Suppressor macrophage treated with lipopolysaccharide for 1 hour (primary cell): Measurements from ENCODE around the gene NGF.

Source experiments
- DNase-seq, 3 donors: peaks; one replicate each; pipeline ENCODE4 v3.0.0-alpha.2; 2020 to 2022

The NGF gene

DNA sequence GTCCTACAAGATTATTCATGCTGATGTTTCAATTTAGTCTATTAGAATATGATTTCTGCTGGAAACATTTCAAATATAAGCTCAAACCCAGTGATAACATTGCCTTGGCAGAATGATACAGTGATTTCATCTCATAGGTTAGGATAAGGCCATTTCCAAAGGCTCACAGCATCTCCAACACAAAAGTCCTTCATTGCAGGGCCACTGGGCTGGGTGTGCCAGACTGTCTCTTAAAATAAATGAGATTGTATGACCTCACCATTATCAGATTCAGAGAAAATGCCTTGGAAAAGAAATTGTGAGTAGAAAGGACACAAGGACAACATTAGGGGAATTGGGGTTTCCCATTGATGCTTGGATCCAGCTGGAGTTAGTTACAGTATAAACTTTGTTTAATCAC, 30.4 kb downstream of the NGF start:
- no peak for DNase-seq

DNA sequence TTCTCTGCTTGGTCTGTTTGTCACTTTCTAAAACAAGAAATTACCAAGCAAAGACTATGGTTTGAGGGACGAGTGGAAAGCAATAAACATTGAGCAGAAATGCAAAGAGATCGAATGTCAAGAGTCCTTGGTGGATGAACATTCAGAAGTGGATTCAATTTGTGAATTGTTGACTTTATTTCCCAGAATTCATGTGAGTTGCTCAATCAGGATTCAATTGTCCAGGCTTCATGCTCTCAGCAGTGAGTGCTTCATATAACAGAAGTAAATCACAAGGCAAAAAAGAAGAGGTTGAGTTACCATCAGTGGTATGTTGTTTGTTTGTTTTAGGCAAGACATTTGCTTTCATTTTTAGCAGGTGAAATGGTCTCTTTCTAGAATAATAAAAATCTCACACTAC, 31.9 kb downstream of the NGF start:
- no peak for DNase-seq

DNA sequence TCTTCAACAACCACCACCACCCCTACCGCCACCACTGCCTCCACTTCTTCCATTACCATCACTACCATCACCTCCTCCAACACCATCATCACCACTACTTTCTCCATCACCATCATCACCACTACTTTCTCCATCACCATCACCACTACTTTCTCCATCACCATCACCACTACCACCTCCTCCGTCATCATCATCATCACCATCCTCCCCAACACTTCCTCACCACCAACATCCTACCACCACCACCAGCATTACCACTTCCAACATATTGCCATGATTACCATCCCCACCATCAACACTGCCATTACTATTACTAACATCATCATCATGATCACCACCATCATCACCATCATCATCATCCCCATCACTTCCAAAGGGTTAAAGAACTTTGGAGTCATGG, 34.7 kb downstream of the NGF start:
- no peak for DNase-seq

DNA sequence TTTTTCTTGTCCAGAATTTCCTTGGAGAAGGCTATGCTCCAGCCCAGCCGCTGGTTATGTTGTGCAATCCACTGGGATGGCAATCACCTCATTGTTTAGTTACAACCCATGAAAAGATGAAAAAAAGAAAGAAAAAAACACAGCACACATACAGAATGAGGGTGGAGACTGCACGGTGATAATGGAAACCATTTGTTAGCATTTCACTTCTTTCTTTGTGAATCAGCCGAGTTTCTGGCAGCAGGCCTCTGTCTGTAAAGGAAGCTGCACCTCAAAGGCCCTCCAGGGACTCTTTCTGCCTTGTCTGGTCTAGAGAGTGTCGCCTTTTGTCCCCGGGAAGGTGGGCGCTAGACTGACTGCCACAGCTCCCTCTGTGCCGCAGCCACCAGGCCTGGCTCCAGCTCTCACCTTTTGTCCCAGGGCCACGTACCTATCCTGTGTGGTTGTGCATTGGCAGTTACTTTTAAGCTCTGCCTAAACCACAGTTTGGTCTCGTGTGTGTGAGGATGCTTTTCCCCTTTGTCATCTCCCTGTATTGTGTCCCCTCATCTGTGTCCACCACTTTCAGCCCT, 35.6 kb downstream of the NGF start:
- DNase-seq, result no peak

DNA sequence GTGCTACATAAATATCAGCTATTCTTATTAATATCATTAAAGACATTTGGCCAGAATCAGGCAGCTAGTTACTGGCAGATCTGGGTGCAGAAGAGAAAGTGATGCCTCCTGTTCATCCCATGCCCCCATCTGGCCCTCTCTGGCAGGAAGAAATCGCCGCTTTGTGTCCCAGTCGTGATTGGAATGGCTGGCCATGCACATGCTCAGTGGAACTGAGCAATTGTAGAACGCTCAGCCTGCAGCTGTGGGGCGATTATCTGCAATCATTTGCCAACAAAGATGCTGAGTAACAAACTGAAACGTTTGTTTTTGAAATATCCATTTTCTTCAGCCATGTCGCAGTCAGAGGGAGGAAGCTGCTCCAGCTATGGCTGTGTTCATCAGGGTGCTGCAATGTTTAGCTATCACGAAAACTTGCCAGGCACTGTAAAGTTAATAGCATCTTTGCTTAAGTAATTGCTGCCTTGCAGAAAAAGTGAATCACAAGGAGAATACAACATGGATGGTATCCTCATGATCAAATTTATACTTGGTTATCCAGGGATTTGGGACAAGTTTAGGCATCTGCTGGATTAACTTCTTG, 36.5 kb downstream of the NGF start:
- no peak for DNase-seq

DNA sequence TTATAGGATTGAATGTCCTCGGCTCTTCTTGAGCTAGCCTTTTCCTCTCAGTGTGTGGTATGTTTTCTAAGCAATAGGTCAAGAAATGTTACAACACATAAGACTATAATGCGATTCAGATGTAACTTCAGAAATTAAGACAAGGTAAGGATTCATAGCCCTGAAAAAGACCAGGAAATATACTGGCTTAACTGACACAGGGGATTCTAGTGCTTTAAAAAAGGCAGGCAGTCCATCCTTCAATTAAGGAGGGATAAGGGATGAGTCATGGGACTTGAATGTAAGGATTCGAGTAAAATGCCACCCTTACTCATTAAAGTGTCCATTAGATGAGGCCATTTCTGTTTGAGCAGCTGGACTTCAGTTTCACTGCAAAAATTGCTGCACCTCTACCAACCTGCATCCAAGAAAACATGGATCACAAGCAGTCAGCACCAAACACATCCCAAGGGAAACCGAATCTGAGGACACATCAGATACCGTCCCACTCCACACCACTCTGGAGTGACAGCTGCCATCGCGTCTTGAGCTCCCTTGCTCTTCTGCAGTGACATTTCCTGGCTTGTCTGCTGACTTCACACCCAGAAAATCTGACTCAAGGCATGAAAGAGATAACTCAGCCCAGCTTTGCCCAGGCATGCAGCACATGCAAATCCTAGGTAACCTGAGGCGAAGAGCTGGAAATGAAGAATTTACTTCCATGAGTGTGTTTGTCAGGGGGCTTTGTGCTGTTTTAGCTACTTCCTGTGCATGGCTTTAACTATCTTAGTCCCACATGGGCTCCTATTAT, 37.8 kb downstream of the NGF start:
- DNase-seq, result no peak

DNA sequence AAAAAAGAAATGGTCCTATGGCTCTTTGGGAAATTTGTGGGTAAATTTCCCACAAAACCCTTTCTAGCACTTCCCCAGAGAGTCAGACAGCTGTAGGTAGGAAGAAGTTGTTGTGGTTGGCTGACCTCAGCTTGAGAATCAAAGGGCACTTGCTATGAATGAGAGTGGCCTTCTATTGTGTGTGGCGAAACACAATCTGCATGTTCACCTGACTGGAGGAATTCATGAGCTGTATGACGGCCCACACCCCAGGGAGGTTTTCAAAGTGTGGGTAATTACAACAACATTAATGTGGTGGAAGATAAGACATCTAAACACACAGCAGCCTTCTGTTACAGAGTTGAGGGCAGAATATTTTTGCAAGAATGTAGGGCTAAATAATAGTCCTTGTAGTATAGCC, 38.8 kb downstream of the NGF start:
- no peak for DNase-seq

DNA sequence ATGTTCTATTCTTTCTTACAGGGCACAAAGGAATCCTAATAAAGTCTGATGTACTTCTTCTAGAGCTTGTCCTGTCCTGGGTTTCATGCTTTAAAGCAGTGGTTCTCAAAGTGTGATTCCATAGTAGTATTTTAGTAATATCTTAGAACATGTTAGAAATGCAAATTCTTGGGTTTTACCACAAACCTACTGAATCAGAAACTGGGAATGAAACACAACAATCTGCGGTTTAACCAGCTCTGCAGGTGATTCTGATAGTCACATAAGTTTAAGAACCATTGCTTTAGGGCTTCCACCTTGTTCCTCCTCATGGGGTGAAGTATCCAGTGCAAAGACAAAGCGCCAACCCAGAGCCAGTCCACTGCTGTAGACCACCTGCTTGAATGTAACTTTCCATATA, 41.1 kb downstream of the NGF start:
- DNase-seq, result no peak

DNA sequence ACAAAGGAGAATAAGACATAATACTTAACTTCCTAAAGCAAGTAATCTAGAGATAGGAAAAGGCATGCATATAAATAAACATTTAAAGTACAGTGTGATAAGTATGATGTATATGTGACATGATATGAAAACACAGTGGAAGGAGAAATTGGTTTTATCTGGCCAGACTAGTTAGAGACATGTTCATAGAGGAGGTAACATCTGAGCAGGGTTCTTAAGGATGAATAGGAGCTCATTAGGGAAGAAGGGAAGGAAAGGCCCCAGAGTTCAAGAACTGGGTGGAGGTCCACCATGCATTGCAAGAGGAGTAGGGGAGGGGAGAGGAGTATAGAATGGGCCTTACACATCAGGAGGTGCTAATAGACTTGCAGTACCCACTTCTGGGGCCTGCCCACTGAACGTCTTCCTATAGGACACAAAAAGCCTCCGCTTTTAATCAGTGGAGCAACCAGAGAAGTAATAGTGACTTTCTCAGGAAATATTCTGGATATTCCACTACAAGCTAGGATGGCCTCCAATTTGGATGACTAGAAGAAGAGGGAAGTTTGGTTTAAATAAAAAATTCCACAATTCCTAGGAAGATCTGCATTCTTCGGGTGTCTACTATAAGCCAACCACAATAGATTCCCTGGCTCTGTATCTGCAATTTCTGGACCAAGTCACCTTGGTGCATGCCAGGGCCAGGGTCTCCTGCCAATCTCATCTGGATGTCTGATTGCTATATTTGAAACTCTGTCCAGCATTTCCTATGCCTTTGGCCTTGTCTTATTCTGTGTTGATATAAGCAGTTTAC, 41.9 kb downstream of the NGF start:
- DNase-seq, result no peak

DNA sequence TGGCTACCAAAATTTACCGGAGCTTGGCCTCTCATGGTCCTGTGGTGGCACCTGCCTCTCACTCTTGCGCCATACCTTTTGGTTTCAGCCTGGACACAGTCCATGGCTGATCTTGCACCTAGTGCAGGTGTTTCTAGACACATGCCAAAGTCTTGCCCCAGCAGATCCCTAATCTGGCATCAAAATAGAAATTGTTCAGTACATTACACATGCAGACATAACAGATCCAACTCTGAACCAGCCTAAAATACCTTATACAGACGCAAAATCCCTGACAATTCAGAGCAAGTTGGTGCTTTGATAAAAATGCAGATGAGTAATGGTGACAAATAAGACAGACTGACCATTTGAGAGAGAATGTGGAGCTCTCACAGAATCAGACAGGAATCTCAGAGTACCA, 44.1 kb downstream of the NGF start:
- DNase-seq, result no peak

DNA sequence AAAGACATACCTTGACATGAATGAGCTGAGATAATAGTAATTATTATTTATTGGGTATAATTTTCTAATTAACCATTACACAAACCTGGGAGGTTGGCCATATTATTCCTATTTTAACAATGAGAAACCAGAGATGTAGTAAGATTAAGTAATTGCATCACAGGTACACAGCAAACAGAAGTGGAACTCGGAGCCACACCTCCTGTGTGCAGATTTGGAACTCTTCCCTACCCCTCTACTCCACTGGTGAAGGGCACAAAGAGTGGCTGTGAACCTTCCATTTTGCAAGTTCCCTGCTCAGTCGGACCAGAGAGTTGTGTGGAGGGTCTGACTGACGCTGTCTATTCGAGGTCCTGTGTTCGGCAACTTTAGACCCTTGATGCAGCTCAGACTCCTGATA, 45.0 kb downstream of the NGF start:
- DNase-seq, result no peak

DNA sequence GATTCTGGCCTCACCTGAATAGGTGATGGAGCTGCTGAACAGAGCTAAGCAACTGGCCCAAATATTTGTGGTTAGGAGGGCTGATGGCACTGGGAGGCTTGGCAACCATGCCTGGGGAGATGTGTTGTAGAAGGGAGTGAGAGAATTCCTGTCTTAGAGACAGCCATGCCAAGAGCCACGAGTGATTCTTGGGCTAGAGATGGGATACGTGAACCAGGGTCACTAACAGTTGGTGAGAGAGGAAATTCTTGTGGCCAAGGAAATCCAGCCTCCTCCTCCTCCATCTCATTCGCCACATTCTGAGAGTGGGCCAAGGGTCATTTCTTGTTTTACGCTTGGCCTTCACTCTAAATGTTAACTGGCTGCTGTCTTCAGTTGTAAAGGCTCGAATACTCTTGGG, 46.3 kb downstream of the NGF start:
- no peak for DNase-seq

DNA sequence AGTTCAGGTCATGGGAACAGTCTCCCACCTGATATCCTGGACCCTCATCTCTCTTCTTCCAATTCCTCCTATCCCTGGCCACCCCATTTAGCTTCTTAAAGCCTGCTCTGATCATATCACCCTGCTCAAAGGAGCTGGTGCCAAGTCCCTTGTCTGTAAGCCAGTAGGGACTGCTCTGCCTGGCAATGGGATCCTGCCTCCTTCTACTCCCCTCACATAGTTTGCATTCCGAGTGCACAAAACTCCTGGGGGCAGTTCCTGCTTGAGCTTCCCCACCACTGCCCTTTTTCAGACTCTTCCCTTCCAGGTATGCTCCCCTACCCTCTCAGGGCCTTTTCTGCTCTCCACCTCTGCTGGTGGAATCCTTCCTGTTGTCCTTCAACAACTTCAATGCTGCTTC, 48.1 kb downstream of the NGF start:
- no peak for DNase-seq

DNA sequence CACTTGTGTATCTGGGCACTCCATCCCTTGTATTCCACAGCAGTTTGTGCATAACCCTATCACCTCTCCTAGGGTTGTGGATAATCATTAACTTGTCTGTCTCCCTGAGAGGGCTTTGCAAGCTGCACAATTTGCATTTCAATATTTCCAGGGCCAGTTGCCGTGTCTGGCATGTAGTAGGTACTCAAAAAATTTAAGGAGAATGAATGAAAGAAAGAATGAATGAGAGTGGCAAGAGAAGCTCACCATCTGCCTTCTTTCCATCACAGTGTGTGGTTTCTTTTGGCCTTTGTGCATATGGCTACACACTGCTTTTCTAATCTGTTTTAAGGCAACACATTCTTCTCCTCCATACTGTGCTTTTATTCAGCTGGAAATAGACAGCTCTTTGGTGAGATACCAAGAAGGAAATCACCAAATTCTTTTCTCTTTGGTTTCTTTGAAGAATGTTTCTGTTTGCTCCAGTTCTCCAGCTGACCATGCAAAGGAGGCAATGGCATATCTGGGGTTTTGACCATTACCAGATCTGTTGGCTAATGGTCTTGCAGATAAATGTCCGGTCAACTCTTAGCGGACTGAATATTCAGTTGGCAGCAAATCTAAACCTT, 49.4 kb downstream of the NGF start:
- DNase-seq, result no peak

DNA sequence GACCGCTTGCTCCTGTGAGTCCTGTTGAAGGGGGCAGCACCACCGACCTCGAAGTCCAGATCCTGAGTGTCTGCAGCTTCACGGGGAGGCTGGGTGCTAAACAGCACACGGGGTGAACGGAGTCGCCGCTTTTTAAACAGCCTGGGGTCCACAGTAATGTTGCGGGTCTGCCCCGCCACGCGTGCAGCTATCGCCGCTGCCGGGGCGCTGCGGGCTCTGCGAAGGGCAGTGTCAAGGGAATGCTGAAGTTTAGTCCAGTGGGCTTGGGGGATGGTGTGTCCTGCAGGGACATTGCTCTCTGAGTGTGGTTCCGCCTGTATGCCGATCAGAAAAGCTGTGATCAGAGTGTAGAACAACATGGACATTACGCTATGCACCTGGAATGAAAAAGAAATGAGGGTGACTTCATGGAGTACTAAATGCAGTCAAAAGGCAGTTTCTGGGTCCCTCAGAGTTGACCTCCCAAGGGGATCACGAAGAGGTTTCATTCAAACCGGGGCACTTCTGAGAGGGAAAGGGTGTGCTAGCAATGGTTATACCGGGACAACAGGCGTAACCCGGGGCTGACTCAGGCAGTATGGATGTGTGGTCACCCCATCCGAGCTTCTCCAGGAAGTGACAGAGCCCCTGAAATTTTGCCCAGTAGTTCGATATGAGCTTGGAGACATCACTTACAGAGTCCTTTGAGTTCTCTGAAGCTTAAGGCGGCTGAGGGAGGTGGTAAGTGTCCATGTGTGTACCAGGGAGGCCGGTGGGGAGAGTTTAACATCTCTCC, 51.4 kb downstream of the NGF start:
- no peak for DNase-seq

DNA sequence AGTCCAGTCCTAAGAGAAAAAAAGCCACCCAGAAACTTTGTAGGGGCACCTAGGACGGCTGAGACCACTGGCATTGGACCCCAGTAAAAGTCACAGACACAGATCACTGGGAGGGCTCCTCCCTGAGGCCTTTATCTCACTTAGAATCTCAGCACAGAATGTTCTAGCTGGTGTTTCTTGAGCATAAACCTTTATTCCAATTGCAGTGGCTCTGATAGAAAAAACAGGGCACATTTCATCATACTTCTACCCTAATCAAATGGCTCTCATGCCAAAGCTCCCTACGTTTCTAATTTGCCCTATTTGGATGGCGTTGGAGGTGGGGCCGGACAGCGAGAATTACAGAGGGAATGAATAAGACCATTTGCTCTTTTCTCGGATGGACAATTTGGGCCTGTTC, 53.8 kb downstream of the NGF start:
- DNase-seq, result no peak

DNA sequence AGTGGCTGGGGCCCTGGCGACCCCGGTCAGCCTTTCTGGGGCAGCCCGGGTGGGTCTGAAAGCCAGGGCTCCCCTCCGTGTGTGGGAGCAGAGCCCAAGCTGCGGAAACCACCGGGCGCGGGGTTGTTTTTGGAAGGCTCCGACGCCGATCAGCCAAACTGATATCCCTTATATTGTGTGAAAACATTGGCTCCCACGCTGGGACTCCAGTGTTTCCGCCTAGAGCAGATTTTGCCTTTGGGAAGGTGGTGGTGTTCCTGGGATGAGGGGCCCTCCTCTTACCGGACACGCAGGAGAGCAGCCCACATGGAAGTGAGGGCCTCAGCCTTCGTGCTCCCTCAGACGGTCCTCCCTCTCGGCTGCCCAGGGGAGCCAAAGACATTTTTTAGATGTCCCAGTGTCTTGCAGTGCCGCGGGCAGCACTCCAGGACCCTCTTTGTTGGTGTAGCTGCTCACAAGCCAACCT, 54.3 kb downstream of the NGF start:
- DNase-seq, result no peak

DNA sequence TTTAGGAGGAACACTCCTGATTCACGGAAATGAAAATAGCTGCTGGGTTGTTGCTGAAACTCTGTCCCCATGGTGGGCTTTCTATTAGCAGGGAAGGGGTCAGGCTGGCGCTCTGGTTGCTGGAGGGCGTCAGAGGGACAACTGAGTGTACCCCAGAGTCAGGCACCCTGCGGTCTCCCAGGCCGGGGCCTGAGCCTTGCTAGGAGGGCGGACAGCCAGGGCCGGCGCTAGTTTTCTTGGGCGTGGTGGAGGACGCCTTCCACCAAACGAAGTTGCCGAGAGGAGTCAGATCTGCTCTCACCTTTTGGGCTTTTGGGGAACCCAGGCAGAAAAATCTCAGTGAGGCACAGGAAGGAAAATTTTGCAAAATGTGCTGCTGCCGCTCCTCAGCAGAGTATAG, 54.8 kb downstream of the NGF start:
- no peak for DNase-seq

DNA sequence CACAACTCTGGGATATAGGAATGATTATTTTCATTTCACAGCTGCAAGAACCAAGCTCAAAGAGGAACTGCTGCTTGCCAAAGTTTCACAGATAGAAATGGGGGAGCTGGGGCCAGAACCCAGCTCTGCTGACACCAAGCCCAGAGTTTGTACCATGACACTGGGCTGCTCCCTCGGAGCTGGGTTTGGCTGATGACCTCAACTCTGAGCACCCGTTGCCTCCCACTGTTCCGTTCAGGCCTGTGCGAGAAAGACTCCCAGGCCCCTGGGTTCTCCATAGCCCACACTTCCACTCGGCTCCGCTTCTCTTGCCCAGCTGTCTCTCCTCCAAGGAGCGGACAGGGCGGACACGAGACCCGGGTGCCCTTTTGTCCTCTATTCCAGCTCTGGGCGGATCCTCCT, 55.2 kb downstream of the NGF start:
- DNase-seq, result peak in 1 of 3 donors; percentile 74

DNA sequence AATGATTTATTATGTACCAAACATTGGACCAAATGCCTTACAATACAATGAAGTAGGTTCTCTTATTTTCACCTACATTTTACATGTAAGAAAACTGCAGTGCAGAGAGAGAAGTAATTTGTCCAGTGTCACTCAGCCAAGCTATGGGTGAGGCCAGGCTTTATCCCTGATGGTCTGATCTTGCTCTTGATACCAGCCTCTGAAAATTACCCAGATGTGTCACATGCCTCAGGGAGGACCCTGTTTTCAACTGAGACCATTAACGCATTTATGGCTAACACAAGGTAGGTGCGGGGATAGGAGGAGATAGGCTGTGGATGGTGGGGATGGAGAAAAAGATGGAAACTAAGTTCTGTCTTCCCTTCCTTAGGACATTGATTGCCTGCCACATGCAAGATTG, 56.9 kb downstream of the NGF start:
- DNase-seq, result no peak

DNA sequence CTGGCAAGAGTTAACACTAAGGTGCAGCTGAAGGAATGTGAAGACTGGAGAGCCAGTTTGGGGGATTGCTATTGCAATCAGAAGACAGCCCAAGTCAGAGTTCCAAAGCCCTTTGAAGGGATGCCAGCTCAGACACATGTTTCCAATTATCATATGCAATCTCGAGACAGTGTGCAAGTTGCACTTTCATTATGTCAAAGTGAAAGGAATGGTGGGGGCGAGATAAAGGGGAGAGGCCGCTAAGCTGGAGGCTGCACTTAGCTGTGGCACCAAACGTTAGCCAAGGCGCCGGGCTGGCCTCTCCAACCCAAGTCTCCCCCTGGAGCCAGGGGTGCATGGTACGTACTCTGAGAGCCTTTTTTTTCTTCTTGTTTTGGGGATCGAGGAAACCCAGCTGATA, 58.0 kb downstream of the NGF start:
- DNase-seq, result no peak

DNA sequence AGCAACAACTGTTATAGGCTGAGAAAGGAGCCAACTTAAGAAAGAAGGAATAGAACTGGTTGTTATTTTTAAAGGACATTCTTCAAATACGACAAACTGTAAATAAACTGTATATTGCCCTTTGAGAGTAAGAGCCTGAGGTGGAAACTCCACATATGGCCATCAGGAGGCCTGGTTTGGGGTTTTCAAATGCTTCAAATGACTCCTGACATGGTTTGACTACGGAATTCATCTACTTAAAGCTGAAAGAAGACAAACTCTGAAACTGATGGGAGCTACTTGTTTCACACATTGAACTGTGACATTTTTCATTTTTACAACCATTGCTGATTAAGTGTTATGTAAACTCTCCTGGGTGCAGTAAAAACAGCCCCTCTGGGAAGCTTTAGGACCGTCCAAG, 59.8 kb downstream of the NGF start:
- no peak for DNase-seq

DNA sequence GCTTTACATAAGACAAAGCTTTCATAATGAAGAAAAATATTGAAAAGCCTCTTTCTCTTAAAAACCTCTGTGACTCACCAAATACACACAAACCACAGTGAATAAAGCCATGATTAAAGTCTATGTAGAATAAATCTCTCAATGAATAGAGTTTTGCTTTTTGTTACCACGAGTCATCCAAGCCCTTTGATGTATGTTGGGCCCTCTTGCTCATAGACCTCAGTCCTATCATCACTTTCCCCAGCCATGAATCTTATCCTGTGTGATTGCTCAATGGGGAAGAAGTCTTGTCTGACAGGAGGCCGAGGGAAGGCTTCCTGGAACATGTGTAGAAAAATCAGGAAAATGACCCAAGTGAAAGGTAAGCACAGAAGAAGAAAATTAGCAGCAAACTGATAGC, 60.8 kb downstream of the NGF start:
- DNase-seq, result no peak
